SH-SY5Y (cell line): ENCODE measurements around the gene BCKDHA.

ENCODE experiments used
- GATA2 ChIP-seq: IDR thresholded peaks from 2 replicates; pipeline ENCODE4 v1.6.1; 2011; ENCODE audit warnings: mild to moderate bottlenecking, low read depth, low read length
- GATA3 ChIP-seq: IDR thresholded peaks from 2 replicates; pipeline ENCODE4 v1.6.1; 2011; ENCODE audit warnings: low read depth, mild to moderate bottlenecking, low read length, moderate library complexity

GRCh38 chr19:41428481-41428859 is 30.9 kb downstream of the BCKDHA start:
- no peak for TF ChIP-seq GATA2
- TF ChIP-seq GATA3: no peak
